ENCODE results near the gene SV2A. TPM values are rescaled to one million over a fixed set of nuclear protein-coding genes. Genes with fewer than 3 reads are reported as not detected.
A peak's percentile ranks its signal among the peaks of the same experiment; 100 is the strongest.

Gene SV2A
- total RNA-seq, 6 donors from 2014 or later = 0.44 to 1.6 (median 0.98) TPM

- H3K9me3 ChIP-seq = no peaks in the 10 kb centered on the region
- WGBS, 2 donors = 4 to 5% methylated on average over 10 of the region's 10 CpGs
- peak overlapping the region; percentile 80 to 98 (median 86) for H3K4me3 ChIP-seq
- peaks cover 21 to 35% (median 29%) of the 10 kb centered on the region in 4 donors for H3K4me1 ChIP-seq
- peaks cover 38 to 62% (median 42%) of the 10 kb centered on the region in 4 donors for H3K36me3 ChIP-seq
- H3K27ac ChIP-seq = peak overlapping the region; percentile 89 to 98 (median 96)
- H3K27me3 ChIP-seq = no peaks in the 10 kb centered on the region
- ATAC-seq (ENCODE audit: low FRiP score in 2 of 2) (no peak), DNase-seq (no peak)
- TF ChIP-seq, protein P1, sequence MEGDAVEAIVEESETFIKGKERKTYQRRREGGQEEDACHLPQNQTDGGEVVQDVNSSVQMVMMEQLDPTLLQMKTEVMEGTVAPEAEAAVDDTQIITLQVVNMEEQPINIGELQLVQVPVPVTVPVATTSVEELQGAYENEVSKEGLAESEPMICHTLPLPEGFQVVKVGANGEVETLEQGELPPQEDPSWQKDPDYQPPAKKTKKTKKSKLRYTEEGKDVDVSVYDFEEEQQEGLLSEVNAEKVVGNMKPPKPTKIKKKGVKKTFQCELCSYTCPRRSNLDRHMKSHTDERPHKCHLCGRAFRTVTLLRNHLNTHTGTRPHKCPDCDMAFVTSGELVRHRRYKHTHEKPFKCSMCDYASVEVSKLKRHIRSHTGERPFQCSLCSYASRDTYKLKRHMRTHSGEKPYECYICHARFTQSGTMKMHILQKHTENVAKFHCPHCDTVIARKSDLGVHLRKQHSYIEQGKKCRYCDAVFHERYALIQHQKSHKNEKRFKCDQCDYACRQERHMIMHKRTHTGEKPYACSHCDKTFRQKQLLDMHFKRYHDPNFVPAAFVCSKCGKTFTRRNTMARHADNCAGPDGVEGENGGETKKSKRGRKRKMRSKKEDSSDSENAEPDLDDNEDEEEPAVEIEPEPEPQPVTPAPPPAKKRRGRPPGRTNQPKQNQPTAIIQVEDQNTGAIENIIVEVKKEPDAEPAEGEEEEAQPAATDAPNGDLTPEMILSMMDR (IDR thresholded peaks at IDR 0.05) = no peak
- no peak for TF ChIP-seq POLR2AphosphoS5 (IDR thresholded peaks at IDR 0.05)
- no peak for TF ChIP-seq POLR2A (IDR thresholded peaks at IDR 0.05)
- no peak for TF ChIP-seq EP300 (IDR thresholded peaks at IDR 0.05)
Observed at GRCh38 chr1:149927056-149927562, 9.5 kb upstream of the SV2A start.

DNA sequence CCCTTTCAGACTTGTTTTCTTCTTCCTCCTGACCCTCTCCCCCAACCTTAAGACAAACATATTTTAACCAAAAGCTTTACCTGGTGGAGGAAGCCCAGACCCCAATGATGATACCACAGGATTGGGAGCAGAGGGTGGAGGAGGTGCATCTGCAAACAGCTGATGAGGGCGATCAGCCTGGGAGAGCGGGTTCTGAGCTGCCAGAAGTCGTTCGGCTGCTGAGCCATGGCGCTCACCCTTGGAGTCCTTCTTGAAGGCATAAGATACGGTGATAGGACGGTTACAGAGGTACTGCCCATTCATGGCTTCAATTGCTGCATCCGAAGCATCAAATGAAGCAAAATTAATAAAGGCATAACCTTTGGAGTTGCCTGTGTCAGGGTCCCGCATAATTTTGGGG is 8.7 kb upstream of the SV2A start:
- H3K27me3 ChIP-seq = no peaks in the 10 kb centered on the region
- no peaks in the 10 kb centered on the region for H3K9me3 ChIP-seq
- DNase-seq (no peak), ATAC-seq (ENCODE audit: low FRiP score in 2 of 2) (no peak)
- H3K27ac ChIP-seq = no peak overlapping the region
- 93 to 95% methylated on average over 9 of the region's 9 CpGs for WGBS, 2 donors
- H3K4me1 ChIP-seq = peaks cover 21 to 35% (median 29%) of the 10 kb centered on the region in 4 donors
- H3K36me3 ChIP-seq = peaks cover 38 to 61% (median 44%) of the 10 kb centered on the region in 4 donors
- TF ChIP-seq EP300 (IDR thresholded peaks at IDR 0.05) = no peak
- H3K4me3 ChIP-seq = peak overlapping the region in 1 of 4 donors; percentile 98

GRCh38 chr1:149925751-149926150 is 8.1 kb upstream of the SV2A start:
- TF ChIP-seq EP300 (IDR thresholded peaks at IDR 0.05) (no peak), POLR2A (IDR thresholded peaks at IDR 0.05) (no peak), POLR2AphosphoS5 (IDR thresholded peaks at IDR 0.05) (no peak)
- TF ChIP-seq, protein P1 (IDR thresholded peaks at IDR 0.05) = no peak
- Histone ChIP-seq H3K36me3 (peaks cover 38 to 61% (median 44%) of the 10 kb centered on the region in 4 donors), H3K4me3 (peak overlapping the region in 1 of 4 donors; percentile 98), H3K9me3 (no peaks in the 10 kb centered on the region), H3K27ac (no peak overlapping the region), H3K4me1 (peaks cover 21 to 35% (median 29%) of the 10 kb centered on the region in 4 donors), H3K27me3 (no peaks in the 10 kb centered on the region)
- 60 to 90% methylated on average over 2 of the region's 2 CpGs for WGBS, 2 donors
- no peak for DNase-seq
- no peak for ATAC-seq (ENCODE audit: low FRiP score in 2 of 2)

- H3K27me3 ChIP-seq = no peaks in the 10 kb centered on the region
- TF ChIP-seq POLR2AphosphoS5 (IDR thresholded peaks at IDR 0.05) (no peak), EP300 (IDR thresholded peaks at IDR 0.05) (no peak), POLR2A (IDR thresholded peaks at IDR 0.05) (no peak)
- TF ChIP-seq, protein P1 (IDR thresholded peaks at IDR 0.05) = no peak
- H3K27ac ChIP-seq = no peak overlapping the region
- peaks cover 21 to 35% (median 29%) of the 10 kb centered on the region in 4 donors for H3K4me1 ChIP-seq
- 90 to 93% methylated on average over 3 of the region's 3 CpGs for WGBS, 2 donors
- peaks cover 38 to 59% (median 44%) of the 10 kb centered on the region in 4 donors for H3K36me3 ChIP-seq
- DNase-seq (no peak), ATAC-seq (ENCODE audit: low FRiP score in 2 of 2) (no peak)
- no peaks in the 10 kb centered on the region for H3K9me3 ChIP-seq
- no peak overlapping the region for H3K4me3 ChIP-seq
Observed at GRCh38 chr1:149925345-149925744, 7.7 kb upstream of the SV2A start.

DNA sequence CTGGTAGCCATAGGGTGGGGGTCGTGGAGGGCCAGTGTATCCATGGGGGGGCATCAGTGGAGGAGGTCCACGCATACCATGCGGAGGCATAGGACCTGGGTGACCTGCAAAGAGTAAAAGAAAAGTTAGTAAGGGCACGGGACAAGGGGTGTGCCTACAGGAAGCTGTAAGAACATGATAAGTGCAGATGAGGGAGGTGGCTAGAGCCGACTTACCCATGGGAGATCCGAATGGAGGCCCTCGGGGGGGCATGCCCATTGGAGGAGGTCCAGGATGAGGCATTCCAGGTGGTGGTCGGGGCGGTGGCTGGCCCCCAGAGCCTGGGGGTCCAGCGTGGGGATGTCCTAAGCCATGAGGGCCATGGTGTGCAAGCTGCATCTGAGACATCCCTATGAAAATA is 6.0 kb upstream of the SV2A start:
- ATAC-seq (ENCODE audit: low FRiP score in 2 of 2) = no peak
- DNase-seq = peak in 1 of 2 donors; percentile 41
- TF ChIP-seq POLR2AphosphoS5 (IDR thresholded peaks at IDR 0.05) = no peak
- TF ChIP-seq, protein P1 (IDR thresholded peaks at IDR 0.05) = no peak
- no peak for TF ChIP-seq POLR2A (IDR thresholded peaks at IDR 0.05)
- no peak for TF ChIP-seq EP300 (IDR thresholded peaks at IDR 0.05)
- Histone ChIP-seq H3K27me3 (no peaks in the 10 kb centered on the region), H3K4me3 (no peak overlapping the region), H3K9me3 (no peaks in the 10 kb centered on the region), H3K36me3 (peaks cover 38 to 54% (median 44%) of the 10 kb centered on the region in 4 donors), H3K27ac (no peak overlapping the region), H3K4me1 (peaks cover 21 to 32% (median 27%) of the 10 kb centered on the region in 4 donors)
- WGBS, 2 donors = 88% methylated on average over 10 of the region's 10 CpGs
